HG02981 (cell line): Measurements from ENCODE around the gene LGI4.
"Not testable (repeated sequence)": the region's sequence is repeated elsewhere in the genome, so short reads cannot be mapped to it uniquely, and the experiment has no call there.

Experiments
- ATAC-seq: cut with Tn5 transposase; IDR thresholded peaks from one replicate; pipeline ENCODE4 v1.9.1; 2021; ENCODE audit warnings: mild to moderate bottlenecking, moderate library complexity; ENCODE audit not compliant: unreplicated experiment

Gene LGI4

GRCh38 chr19:35142606-35143230 lies 7.9 kb upstream of the LGI4 start:
- ATAC-seq, result no peak

DNA sequence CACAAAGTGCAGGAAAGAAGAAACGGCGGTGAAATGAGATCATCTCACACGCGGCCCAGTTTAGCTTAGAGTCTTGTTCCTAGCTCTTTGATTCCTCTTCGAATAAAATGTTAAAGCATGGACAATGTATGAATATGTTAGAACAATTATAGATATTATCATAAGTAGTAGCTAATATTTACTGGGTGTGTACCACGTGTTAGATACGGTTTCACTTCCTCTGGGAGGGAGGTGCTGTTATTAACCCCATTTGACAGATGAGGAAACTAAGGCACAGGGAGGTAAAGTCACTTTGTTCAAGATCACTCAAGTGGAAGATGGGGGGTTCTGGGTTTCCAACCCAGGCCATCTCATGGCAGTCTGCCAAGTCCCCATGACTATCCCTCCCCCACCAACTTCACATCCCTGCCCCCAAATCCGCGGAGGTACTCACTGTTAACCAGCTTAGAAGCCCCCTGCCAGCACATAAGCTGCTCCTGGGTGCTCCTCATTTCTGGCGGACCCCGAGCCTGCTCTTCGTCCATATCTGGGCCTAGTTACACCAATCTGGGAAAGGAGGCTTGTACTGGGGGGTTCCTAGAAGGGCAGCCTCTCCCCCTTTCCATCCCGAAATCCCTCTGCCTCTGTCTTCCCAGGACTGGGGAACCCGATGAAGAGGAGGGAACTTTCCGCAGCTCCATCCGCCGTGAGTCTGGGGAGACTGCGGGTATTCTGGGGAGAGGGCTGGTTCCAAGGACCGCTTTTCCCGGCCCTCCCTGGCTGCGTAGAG lies 7.2 kb upstream of the LGI4 start:
- ATAC-seq, result no peak

DNA sequence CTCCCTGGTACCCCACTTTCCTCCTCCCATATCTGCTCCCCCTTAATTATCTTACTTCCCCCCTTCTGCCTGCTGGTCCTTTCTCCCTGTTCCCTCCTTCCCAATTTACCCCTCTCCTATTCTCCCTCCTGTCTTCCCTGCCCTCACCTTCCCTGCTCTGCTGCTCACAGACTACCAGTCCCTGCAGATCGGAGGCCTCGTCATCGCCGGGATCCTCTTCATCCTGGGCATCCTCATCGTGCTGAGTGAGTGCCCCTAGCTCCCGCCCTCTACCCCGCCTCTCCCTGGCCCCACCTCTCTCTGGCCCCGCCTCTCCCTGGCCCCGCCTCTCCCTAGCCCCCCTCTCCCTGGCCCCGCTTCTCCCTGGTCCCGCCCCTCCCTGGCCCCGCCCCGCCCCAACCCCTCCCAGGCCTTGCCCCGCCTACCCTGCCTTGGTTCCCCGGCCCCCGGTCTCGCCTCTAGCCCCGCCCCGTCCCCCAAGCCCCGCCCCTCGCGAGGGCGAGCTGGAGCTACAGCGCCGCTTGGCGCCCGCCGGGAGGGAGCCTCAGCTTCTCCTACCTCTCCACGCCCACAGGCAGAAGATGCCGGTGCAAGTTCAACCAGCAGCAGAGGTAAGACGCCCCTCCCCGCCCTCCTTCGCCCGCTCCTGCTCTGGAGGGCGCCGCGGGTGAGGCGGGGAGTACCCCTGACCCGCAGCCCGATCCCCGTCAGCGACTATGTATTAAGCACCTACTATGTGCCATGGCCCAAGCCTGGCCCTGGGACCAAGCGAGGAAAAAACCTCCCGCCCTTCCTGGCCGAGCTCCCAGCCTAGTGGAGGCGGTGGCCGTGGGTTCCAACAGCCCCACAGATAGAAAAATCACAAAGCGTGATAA lies 6.3 kb upstream of the LGI4 start:
- no peak for ATAC-seq

DNA sequence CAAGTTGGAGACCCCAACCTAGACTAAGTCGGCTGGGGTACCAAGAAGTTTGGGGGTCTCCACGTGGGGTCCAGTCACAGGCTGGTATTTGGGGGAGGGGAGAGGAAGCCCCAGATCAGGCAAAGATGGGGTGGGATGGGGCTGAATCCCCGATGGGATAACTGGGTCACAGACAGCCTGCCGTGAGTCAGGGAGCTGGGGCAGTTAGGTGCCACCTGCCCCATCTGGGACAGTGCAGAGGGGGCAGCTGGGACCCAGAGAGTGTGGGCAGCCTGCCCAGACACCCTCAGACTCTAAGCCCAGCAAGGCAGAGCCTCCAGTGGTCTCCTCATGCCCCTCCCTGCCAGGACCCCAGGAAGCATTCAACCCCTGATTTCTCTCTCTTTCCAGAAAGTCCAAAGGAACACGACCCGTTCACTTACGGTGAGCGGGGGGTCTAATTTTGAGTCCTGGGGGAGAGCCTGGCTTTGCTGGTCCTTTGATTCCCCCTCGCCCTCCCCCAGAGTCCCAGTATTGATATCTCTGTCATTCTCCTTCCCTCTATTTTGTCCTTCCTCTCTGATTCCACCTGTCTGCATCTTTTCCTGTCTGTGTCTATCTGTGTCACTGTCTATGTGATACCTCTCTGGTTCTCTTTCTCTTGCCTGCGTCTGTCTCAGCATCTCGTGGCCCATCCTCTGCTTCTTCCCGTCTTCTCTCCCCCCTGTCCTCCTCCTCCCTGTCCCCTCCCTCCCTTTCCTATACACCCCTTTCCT lies 5.5 kb upstream of the LGI4 start:
- ATAC-seq, result no peak

GRCh38 chr19:35138305-35138892 lies 3.5 kb upstream of the LGI4 start, which contains the start of gene FXYD1:
Gene FXYD1 (plus strand): TSS chr19:35138824. CDS start chr19:35140080, 1,256 bp downstream.
- no peak for ATAC-seq

DNA sequence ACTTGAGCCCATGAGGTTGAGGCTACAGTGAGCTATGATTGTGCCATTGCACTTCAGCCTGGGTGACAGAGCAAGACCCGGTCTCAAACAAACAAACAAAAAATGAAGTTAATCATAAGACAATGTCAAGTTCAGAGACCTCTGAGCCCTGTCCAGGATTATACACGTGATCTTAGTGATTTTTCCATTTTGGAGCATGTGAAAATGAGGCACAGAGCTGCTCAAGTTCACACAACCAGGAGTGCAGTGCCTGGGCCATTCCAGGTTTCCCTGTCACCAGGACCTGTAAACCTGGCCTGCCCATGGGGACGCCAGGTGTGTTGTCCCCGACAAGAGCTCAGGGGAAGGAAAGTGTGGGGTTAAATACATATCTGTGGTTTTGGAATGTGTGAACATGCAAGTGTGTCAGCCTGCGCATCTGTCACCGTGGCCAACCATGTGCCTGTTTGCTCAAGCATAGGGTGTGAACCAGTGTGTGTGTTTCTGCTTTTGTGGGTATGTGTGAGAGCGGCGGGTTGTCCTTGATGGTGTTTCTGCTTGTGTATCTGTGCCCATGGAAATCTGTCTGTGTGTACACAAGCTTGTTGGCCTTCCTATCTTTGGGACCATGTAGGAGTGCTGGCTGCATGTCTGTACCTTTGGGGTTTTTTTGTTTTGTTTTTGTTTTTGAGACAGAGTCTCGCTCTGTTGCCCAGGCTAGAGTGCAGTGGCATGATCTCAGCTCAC lies 2.3 kb upstream of the LGI4 start:
- ATAC-seq, result no peak

DNA sequence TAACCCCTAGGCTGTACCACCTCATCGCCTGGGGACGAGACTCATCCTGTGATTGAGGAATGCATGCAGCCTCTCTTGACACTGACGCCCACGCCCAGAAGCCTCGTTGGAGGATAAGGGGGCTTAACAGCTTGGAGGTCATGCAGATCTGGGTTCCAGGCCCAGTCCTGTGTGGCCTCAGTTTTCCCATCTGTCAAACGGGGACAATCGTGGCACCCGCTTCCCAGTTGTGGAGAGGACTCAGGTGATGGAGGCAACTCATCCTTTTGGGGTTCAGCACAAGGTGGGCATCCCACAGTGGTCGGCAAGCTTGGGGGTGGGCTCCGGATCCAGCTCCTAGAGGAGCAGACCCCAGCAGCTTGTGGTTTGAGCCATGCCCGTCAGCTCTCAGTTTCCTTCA lies 1.4 kb upstream of the LGI4 start:
- no peak for ATAC-seq

GRCh38 chr19:35135389-35135909 lies 590 bp upstream of the LGI4 start:
- no peak for ATAC-seq

DNA sequence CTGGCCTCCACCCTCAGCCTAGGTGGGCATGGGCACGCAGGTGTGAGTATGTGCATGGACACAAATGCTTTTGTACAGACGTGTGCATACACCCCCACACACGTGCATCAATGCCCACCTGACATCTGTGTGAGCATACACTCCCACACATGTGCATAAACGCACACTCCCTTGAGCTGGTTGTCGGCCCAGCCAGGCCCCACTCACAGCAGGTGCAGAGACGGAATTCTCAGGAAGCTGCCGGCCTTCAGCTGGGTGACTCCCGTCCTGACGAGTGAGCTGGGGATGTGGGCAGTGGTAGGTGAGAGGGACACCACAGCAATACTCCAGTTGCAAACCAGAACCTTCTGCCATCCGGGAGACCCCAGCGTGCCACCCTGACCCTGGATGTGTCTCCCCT lies 1.0 kb downstream of the LGI4 start:
- no peak for ATAC-seq

DNA sequence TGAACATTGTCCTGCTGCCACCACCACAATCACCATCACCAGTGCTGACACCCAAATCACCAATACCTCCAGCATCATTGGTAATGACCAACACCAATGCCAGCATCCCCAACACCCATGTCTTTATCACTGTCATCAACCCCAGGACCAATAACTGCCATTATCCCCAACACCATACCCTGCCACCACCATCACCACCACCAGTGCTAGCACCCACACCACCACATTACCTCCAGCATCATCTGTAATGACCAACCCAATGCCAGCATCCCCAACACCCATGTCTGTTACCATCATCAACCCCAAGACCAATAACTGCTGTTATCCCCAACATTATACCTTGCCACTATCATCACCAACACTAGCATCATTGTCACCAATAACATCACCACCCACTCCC lies 2.6 kb downstream of the LGI4 start:
- no peak for ATAC-seq

DNA sequence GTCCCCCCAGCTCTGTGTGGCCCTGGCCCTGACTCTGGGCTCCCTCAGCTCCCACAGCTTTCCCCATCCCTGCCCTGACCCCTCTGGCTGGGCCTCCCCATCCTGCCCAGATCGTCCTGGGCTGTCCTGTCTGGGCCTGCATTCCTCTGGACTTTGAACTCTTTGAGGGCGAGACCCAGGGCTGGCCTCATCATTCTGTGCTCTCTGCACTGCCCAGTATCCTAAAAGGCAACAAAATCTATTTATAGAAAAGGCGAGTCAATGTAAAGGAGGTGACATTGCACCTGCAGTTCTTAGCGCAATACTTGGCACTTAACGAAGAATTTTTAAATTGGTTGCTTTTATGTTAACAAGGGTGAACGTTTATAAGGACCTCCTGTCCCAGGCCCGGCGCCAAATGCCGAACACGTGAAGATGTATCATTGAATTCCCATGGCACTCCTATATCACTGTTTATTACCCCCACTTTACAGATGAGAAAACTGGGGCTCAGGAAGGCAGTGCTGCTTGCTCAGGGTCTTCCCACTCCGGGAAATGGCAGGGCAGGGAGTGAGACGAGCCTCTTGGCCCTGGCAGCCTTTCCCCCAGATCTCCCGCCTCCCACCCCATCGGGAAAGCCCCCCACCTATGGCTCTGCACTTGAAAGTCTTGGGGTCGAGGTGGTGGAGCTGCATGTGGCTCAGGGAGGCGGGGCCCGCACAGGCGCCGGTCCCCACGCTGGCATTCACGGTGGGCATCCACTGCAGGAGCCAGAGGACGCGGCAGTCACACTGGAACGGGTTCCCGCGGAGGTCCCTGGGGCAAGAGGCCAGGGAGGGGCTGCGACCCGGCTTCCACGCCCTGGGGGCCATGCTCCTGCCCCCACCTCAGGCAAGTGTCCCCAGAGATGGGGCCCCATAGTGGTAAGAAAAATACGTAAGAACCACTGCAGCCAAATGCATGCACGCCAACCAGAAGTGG lies 3.8 kb downstream of the LGI4 start:
- no peak for ATAC-seq

DNA sequence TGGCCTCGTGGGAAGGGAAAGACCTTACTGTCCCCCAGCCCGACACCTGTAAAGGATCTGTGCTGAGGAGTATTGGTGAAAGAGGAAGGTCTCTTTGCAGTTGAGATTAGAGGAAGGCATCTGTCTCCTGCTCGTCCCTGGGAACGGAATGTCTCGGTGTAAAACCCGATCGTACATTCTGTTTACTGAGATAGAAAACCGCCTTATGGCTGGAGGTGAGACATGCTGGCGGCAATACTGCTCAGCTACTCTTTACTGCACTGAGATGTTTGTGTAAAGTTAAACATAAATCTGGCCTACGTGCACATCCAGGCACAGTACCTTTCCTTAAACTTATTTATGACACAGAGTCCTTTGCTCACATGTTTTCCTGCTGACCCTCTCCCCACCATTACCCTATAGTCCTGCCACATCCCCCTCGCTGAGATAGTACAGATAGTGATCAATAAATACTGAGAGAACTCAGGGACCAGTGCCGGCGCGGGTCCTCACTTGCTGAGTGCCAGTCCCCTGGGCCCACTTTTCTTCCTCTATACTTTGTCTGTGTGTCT lies 5.1 kb downstream of the LGI4 start:
- ATAC-seq, result not testable (repeated sequence)

DNA sequence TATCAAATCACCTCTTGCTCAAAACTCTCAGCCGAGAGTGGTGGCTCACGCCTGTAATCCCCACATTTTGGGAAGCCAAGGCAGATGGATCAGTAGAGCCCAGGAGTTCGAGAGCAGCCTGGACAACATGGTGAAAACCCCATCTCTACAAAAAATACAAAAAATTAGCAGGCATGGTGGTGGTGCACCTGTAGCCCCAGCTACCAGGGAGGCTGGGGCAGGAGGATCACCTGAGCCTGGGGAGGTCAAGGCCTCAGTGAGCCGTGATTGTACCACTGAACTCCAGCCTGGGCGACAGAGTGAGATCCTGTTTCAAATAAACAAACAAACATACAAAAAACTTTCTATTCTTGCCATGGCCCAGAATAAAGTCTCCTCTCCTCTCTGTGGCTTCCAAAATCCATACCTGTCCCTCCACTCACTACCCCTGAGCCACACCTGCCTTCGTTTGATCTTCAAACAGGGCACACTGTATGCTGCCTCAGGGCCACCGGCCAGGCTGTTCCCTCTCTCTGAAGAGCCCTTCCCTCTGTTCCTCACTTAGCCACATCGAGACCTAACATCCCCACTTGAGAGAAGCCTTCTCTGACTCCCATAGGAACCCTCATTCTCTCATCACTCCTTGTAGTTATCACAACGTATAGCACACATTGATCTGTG lies 6.3 kb downstream of the LGI4 start:
- ATAC-seq, result no peak

DNA sequence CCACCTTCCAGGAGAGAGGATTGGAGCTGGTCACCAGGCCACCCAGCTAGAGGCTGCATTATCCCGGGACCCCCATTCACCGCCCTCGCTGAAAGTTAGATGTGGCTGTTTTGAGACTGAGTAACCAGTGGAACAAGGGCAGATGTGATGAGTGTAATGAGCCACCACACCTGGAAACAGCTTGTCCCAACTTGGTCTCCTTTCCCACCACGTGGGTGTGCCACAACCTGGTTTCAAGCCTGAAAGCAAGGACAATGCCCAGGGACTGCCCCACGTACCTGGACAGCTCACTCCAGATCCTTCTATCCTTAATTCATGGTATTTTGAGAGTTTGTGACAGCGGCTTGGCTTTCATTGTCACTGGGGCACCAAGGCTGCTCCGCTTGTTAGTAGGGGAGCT lies 7.0 kb downstream of the LGI4 start:
- no peak for ATAC-seq

- ATAC-seq, result no peak
Measured at GRCh38 chr19:35126624-35126959, 8.3 kb downstream of the LGI4 start.

DNA sequence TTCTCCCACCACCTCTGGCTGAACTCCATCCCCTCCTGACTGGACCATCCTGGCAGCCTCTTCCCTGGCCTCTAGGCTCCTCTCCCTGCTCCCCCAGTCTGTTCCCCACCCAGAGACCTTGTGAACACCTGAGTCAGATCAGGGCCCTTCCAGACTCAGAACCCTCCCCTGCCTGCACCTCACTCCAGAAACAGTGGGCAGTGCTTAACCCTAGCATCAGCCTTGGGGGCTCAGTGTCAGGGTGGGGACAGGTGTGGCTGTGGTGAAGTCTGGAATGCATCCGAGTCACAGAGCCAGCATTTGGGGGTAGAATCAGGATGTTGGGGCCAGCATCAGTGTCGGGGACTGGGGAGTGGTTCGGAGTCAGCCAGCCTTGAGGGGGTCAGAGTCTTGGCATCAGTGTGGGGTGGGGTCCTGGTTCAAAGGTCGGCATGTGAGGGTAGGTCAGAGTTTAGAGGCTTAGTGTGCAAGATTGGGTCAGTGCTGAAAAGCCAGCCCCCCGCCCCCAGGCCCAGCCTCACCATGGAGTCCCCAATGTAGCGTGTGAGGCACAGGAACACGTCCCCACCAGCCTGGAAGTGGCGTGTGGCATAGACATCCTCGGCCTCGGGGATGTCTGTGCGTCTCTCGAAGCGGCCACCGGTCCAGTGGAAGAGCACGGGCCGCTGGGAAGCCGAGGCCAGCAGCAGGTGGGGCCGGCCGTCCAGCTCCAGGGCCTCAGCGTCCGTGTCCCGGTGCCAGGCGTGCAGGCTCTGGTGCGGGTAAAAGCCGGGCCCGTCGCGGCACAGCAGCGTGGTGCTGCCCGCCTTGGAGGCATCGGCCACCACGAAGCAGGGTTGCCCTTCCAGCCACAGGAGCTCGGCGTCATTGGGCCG lies 8.9 kb downstream of the LGI4 start:
- no peak for ATAC-seq

- ATAC-seq, result no peak
Measured at GRCh38 chr19:35125270-35125717, 9.6 kb downstream of the LGI4 start.
